GM12864 (cell line): ENCODE results near the gene ADCY4.

Experiments used
- DNase-seq: peaks from one replicate; pipeline ENCODE4 v3.0.0-alpha.2; 2011; ENCODE audit warnings: low read depth
- H3K4me3 ChIP-seq: 2 replicates; pipeline ENCODE4 v1.5.1; 2011; ENCODE audit warnings: mild to moderate bottlenecking, low read depth, low read length, control low read depth
- CTCF ChIP-seq: IDR thresholded peaks from 2 replicates; pipeline ENCODE4 v1.5.1; 2011; ENCODE audit warnings: low read depth, mild to moderate bottlenecking, moderate library complexity, low read length, control low read depth, inconsistent platforms; ENCODE audit errors: missing control alignments

ADCY4 gene

GRCh38 chr14:24310646-24311604 lies 23.9 kb downstream of the ADCY4 start, which contains the start of gene LTB4R:
Gene LTB4R (plus strand): TSS chr14:24311502. CDS start chr14:24315652, 4,150 bp downstream.
- TF ChIP-seq CTCF, result peak; percentile 27
- DNase-seq, result peak; percentile 26
- peak within 1 kb of the TSS; percentile 50 for H3K4me3 ChIP-seq

- no peak for DNase-seq
- H3K4me3 ChIP-seq, result peak overlapping the region; percentile 50
- no peak for TF ChIP-seq CTCF
These were observed 24.6 kb downstream of the ADCY4 start for GRCh38 chr14:24310265-24310645.

- no peak for DNase-seq
- peak within 1 kb of the TSS; percentile 50 for H3K4me3 ChIP-seq
- no peak for TF ChIP-seq CTCF
These were observed 25.2 kb downstream of the ADCY4 start, which contains the start of gene LTB4R2 for GRCh38 chr14:24309538-24310264. Gene LTB4R2 (plus strand): TSS chr14:24310140. CDS start chr14:24310665, 525 bp downstream.

- H3K4me3 ChIP-seq, result no peak overlapping the region
These were observed 26.3 kb downstream of the ADCY4 start for GRCh38 chr14:24308342-24309124.

GRCh38 chr14:24307575-24308341 lies 27.1 kb downstream of the ADCY4 start, which contains the start of gene CIDEB:
Gene CIDEB (minus strand): TSS chr14:24307977. CDS start chr14:24307858, 119 bp downstream.
- peak; percentile 94 for TF ChIP-seq CTCF
- H3K4me3 ChIP-seq, result no peak within 1 kb of the TSS
- DNase-seq, result no peak

More at GRCh38 chr14:24308342-24309124, 26.3 kb downstream of the ADCY4 start:
- no peak for DNase-seq
- TF ChIP-seq CTCF, result no peak
